ENCODE data around the gene ZNF556.

Gene ZNF556

DNA sequence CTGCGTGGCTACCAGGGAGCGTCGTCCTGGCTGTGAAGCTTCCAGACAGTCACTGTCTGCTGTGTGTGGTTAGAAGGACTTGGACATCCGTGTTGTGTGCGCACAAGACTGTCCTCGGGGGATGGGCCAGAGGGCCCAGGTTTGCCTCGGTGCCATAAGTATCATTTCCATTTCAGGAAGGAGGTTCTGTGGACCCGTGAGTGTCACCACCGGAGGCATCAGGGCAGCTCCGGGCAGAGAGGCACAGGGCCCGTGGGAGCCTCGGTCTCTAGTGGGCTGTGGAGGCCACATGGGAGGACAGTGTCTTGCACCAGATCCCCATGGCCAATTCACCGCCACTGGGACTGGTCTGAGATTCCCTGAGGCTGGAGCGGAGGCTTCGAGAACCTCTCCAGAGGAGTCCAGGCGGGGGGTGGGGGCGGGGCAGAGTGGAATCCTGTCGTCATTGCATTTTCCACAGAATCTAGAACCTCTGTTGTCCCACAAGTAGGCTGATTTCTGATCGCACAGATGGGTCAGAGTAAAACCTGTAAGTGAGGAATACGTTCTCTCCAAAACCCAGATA lies 39.6 kb downstream of the ZNF556 start:
- DNase-seq: no peak

DNA sequence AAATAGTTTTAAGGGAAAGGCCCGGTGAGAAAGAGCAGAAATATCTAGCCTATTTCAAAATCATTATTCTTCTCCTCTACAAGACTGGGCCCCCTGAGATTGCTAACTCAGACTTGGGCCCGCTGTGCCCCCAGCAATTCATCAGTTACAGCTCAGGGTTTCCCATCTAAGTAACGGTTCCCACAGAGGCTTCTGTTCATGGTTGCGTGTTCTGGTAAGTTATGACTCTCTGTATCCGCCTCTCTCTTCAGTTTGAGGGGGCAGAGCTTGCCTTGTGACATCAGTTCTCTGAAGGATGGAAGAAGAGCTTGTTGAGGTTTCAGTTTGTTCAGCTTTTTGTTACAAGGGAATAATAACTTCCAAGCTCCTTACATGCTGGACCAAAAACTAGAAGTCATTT lies 45.2 kb downstream of the ZNF556 start:
- no peak for DNase-seq

DNA sequence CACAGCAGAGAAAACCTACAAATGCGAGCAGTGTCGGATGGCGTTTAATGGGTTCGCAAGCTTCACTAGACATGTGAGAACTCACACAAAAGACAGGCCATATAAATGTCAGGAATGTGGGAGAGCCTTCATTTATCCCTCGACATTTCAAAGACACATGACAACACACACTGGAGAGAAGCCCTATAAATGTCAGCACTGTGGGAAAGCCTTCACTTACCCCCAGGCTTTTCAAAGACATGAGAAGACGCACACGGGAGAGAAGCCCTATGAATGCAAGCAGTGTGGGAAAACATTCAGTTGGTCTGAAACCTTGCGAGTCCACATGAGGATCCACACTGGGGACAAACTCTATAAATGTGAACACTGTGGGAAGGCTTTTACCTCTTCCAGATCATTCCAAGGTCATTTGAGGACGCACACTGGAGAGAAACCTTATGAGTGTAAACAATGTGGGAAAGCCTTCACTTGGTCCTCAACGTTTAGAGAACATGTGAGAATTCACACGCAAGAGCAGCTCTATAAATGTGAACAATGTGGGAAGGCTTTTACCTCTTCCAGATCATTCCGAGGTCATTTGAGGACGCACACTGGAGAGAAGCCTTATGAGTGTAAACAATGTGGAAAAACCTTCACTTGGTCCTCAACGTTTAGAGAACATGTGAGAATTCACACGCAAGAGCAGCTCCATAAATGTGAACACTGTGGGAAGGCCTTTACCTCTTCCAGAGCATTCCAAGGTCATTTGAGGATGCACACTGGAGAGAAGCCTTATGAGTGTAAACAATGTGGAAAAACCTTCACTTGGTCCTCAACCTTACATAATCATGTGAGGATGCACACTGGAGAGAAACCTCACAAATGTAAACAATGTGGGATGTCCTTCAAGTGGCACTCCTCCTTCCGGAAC lies 50.4 kb downstream of the ZNF556 start:
- no peak for DNase-seq

DNA sequence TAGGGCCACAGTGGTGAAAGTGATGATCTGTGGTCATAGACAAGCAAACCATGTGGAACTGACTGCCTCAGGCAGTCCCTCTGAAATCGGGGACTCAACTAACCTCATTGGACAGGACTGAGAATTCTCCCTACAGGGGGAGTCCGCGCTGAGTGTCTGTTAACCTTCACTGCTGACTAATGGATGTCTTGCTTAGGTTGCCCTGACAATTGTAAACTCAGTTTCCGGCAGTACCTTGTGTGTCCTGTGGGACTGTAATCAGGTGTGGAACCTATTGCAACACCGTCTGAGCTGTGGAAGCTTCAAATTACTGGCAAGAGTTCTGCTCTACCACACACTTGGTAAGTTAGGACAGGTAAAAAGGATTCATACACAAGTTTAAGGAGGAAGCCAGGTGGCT lies 55.9 kb downstream of the ZNF556 start:
- no peak for DNase-seq

DNA sequence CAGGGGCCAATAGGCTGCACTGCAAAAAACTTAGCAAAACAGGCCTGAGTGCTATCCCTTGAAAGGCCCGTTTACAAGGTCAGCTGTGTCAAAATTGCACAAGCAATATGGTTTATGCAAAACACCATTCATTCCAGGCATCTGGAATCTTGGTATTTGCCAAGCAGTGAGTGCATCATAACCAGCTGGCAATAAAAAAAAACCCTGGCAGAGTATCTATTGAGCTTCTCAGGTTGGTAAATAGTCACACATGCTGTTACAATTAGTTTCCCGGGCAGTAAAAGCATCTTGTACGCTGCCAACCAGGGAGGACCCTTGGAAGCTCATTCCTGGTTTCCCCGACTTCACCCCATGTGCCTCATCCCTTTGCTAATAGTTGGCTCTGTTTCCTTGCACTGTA lies 56.4 kb downstream of the ZNF556 start:
- DNase-seq: no peak

DNA sequence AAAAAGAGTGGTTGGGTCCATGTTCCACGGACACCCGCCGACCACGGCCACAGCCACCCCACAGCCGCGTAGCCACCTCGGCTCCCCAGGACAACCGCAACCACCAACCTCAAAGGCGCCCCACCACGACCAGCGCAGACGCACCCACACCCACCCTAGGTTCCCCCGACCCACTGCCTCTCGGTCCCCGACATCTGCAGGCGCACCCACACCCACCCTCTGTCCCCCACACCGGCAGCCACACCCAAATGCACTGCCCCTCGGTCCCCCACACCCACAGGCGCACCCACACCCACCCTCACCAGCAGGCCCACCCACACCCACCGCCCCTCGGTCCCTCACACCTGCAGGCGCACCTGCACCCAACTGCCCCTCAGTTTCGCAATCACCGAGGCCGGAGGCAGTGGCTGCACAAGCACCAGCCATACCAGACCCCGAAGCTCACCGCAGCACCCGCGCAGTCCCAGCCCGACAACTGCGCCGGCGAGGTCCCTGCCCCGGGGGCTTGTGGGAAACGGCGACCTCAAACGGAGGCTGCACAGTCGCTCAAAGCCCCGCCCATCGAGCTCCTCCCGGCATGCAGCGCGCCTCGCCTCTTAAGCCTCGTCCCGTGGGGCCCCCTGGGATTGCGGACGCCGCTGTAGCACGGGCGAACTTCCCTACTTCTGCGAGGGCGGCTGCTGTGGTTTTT lies 59.4 kb downstream of the ZNF556 start:
- no peak for DNase-seq

DNA sequence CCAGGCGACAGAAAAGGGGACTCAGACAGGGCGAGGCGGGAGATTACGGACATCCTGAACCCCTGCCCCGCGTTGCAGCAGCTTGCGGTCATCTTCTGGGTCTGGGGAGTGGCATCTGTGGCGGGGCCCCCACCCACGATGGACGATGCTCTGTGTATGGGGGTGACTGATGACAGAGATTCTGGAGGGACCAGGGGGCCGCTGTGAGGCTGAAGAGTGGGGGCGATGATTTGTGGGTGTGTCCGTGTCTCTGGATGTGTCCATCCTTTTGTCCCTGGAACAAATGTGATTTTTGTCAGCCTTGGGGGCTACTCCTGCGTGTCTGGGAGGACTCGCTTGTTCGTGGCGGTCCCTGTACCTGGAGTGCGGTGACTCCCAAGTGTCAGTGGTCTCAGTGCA lies 59.9 kb downstream of the ZNF556 start:
- DNase-seq: no peak
